HepG2 (cell line): ENCODE data around the gene MRPL38. TPM values are rescaled to one million over a fixed set of nuclear protein-coding genes. Genes with fewer than 3 reads are reported as not detected.

Experiments used
- CSRNP2 ChIP-seq: sonication (generic); formaldehyde crosslinking; conservative IDR thresholded peaks from 2 replicates; pipeline ENCODE4 v1.8.0; 2022; ENCODE audit warnings: low read depth, missing genetic modification reagents
- DMTF1 ChIP-seq: sonication (generic); formaldehyde crosslinking; IDR thresholded peaks from 2 replicates; pipeline ENCODE4 v1.4.0; 2020; ENCODE audit warnings: mild to moderate bottlenecking, missing genetic modification reagents
- EHMT2 ChIP-seq: fragments of 200-600 bp; sonication (generic); IDR thresholded peaks from 2 replicates; pipeline ENCODE4 v1.7.0; 2017; ENCODE audit warnings: antibody characterized with exemption, low read depth, low read length, borderline replicate concordance
- FOSL2 ChIP-seq: sonication (generic); formaldehyde crosslinking; IDR thresholded peaks from 2 replicates; pipeline ENCODE4 v1.4.0; 2020; ENCODE audit warnings: missing genetic modification reagents
- HNF1B ChIP-seq: sonication (generic); formaldehyde crosslinking; IDR thresholded peaks from 2 replicates; pipeline ENCODE4 v1.5.1; 2020; ENCODE audit warnings: mild to moderate bottlenecking, moderate library complexity, missing genetic modification reagents
- HOMEZ ChIP-seq: IDR thresholded peaks from 2 replicates; pipeline ENCODE4 v1.6.1; 2016; ENCODE audit warnings: low read depth
- HOXA9 ChIP-seq: sonication (generic); formaldehyde crosslinking; IDR thresholded peaks from 2 replicates; pipeline ENCODE4 v1.8.1; 2022; ENCODE audit warnings: missing genetic modification reagents, mild to moderate bottlenecking, moderate library complexity, borderline replicate concordance
- MXI1 ChIP-seq: IDR thresholded peaks from 3 replicates; pipeline ENCODE4 v1.6.1; 2012; ENCODE audit warnings: low read depth, low read length, inconsistent platforms, borderline replicate concordance
- MYPOP ChIP-seq: sonication (generic); formaldehyde crosslinking; IDR thresholded peaks from 2 replicates; pipeline ENCODE4 v1.8.1; 2023; ENCODE audit warnings: mild to moderate bottlenecking, moderate library complexity, missing genetic modification reagents
- NFYC ChIP-seq: IDR thresholded peaks from 2 replicates; pipeline ENCODE4 v1.6.1; 2016; ENCODE audit warnings: missing genetic modification reagents, missing compliant biosample characterization
- SP140L ChIP-seq: sonication (generic); formaldehyde crosslinking; IDR thresholded peaks from 2 replicates; pipeline ENCODE4 v1.4.0; 2020; ENCODE audit warnings: missing genetic modification reagents, borderline replicate concordance
- TFE3 ChIP-seq: IDR thresholded peaks from 2 replicates; pipeline ENCODE4 v1.6.1; 2016
- ZNF556 ChIP-seq: sonication (generic); formaldehyde crosslinking; IDR thresholded peaks from 2 replicates; pipeline ENCODE4 v1.4.0; 2020; ENCODE audit warnings: mild to moderate bottlenecking, missing genetic modification reagents, borderline replicate concordance
- ZNF737 ChIP-seq: sonication (generic); formaldehyde crosslinking; IDR thresholded peaks from 2 replicates; pipeline ENCODE4 v1.5.0; 2020; ENCODE audit warnings: missing genetic modification reagents, mild to moderate bottlenecking, borderline replicate concordance
- ZUFSP ChIP-seq: sonication (generic); formaldehyde crosslinking; IDR thresholded peaks from 2 replicates; pipeline ENCODE4 v1.9.0; 2021; ENCODE audit warnings: missing genetic modification reagents, mild to moderate bottlenecking, borderline replicate concordance
- polyA plus RNA-seq, 8 experiments: library from polyadenylated mRNA; depleted of rRNA in 3 of 8; stranded (reverse) in 7 of 8; unstranded in 1 of 8; fragments of >200 nt; fragmentation: Illumina TruSeq in 4 of 8; extraction: Trizol in 4 of 8; gene quantifications; 2 replicates each; pipeline versions ENCODE4 v1.2.1 to v1.2.3, GENCODE V29; 2011 to 2016; ENCODE audit warnings: low read depth in 4 of 8, missing spikeins in 1 of 8, mixed read lengths in 1 of 8; ENCODE audit not compliant: insufficient read depth in 1 of 8
- total RNA-seq, 5 experiments: library from RNA; depleted of rRNA; stranded (reverse); fragments of >200 nt; fragmentation: Illumina TruSeq; extraction: Trizol; gene quantifications; 2 replicates each; pipeline ENCODE4 v1.2.3, GENCODE V29; 2016; ENCODE audit warnings: low read depth in 1 of 5

The MRPL38 gene
- total and polyA plus RNA-seq, 2 of the 13 experiments (the other 11 are each of a cell fraction or from before 2014, with no cell fraction given), result 83.7 to 125 TPM

- TF ChIP-seq FOSL2 (CRISPR knock-in tag), result peak; percentile 80
- TF ChIP-seq MXI1, result peak; percentile 45; the same call in 1 of the 3 replicates
- no peak for TF ChIP-seq HNF1B (CRISPR knock-in tag)
- TF ChIP-seq HOXA9 (CRISPR knock-in tag), result peak; percentile 74
- no peak for TF ChIP-seq HOMEZ (CRISPR knock-in tag)
- peak; percentile 64; the same call in 1 of the 2 replicates for TF ChIP-seq ZNF737 (CRISPR knock-in tag)
- peak; percentile 12; the same call in 1 of the 2 replicates for TF ChIP-seq MYPOP (CRISPR knock-in tag)
- TF ChIP-seq ZNF556 (CRISPR knock-in tag), result no peak
- TF ChIP-seq TFE3, result peak; percentile 50; the same call in 1 of the 2 replicates
- TF ChIP-seq CSRNP2 (CRISPR knock-in tag), result 0 out of 2 replicates have a peak, but pooled peaks have one; percentile 30
- no peak for TF ChIP-seq ZUFSP (CRISPR knock-in tag)
- no peak for TF ChIP-seq NFYC (CRISPR knock-in tag)
- TF ChIP-seq SP140L, result no peak; the same call in 1 of the 2 replicates
- TF ChIP-seq EHMT2, result no peak
- no peak for TF ChIP-seq DMTF1
Observed at GRCh38 chr17:75876938-75877751, 27.5 kb downstream of the MRPL38 start (continued).
